BLaER1 treated with 17β-estradiol and CSF1 and Interleukin-3, amounts not matched to agents 10 nM and 100 nM (cell line): ENCODE results near the gene NFIX.

Source experiments
- H3K27ac ChIP-seq, 11 experiments: shearing (Covaris generic); formaldehyde crosslinking; 2 replicates each; pipeline ENCODE4 v1.8.1; 2022
- H3K27me3 ChIP-seq, 11 experiments: shearing (Covaris generic); formaldehyde crosslinking; 2 replicates each; pipeline ENCODE4 v1.8.1; 2022
- H3K36me3 ChIP-seq, 11 experiments: shearing (Covaris generic); formaldehyde crosslinking; 2 replicates each; pipeline ENCODE4 v1.8.1; 2022
- H3K4me1 ChIP-seq, 10 experiments: shearing (Covaris generic); formaldehyde crosslinking; 2 replicates each; pipeline ENCODE4 v1.8.1; 2022
- H3K4me2 ChIP-seq, 11 experiments: shearing (Covaris generic); formaldehyde crosslinking; 2 replicates each; pipeline ENCODE4 v1.8.1; 2022
- H3K4me3 ChIP-seq, 10 experiments: shearing (Covaris generic); formaldehyde crosslinking; 2 replicates each; pipeline ENCODE4 v1.8.1; 2022
- H3K9ac ChIP-seq, 11 experiments: shearing (Covaris generic); formaldehyde crosslinking; 2 replicates each; pipeline ENCODE4 v1.8.1; 2022
- H3K9me3 ChIP-seq, 11 experiments: shearing (Covaris generic); formaldehyde crosslinking; replicated peaks in 1 of 11; 2 replicates each; pipeline ENCODE4 v1.8.1; 2022
- H4K20me1 ChIP-seq, 11 experiments: shearing (Covaris generic); formaldehyde crosslinking; 2 replicates each; pipeline ENCODE4 v1.8.1; 2022
- Cebpa-rat ChIP-seq, 11 experiments: shearing (Covaris generic); IDR thresholded peaks; 2 replicates each; pipeline ENCODE4 v1.8.1; 2022

NFIX gene

GRCh38 chr19:13104848-13105711 lies 109.8 kb downstream of the NFIX start:
- H3K4me1 ChIP-seq: peaks cover 44 to 85% (median 75%) of the 10 kb centered on the region in 10 experiments
- peak overlapping the region; percentile 73 to 98 (median 94) for H3K9ac ChIP-seq
- H3K4me2 ChIP-seq: peak overlapping the region; percentile 79 to 100 (median 98)
- H4K20me1 ChIP-seq: peaks cover 3 to 23% (median 19%) of the 10 kb centered on the region in 11 experiments; a peak in 16 of 22 replicates
- peak overlapping the region; percentile 78 to 99 (median 97) for H3K27ac ChIP-seq
- H3K4me3 ChIP-seq: peak overlapping the region; percentile 45 to 73 (median 60)
- H3K36me3 ChIP-seq: peaks cover 20 to 57% (median 35%) of the 10 kb centered on the region in 11 experiments
- no peaks in the 10 kb centered on the region for H3K27me3 ChIP-seq
- H3K9me3 ChIP-seq: no peaks in the 10 kb centered on the region
- TF ChIP-seq Cebpa-rat (IDR thresholded peaks at IDR 0.05): no peak

DNA sequence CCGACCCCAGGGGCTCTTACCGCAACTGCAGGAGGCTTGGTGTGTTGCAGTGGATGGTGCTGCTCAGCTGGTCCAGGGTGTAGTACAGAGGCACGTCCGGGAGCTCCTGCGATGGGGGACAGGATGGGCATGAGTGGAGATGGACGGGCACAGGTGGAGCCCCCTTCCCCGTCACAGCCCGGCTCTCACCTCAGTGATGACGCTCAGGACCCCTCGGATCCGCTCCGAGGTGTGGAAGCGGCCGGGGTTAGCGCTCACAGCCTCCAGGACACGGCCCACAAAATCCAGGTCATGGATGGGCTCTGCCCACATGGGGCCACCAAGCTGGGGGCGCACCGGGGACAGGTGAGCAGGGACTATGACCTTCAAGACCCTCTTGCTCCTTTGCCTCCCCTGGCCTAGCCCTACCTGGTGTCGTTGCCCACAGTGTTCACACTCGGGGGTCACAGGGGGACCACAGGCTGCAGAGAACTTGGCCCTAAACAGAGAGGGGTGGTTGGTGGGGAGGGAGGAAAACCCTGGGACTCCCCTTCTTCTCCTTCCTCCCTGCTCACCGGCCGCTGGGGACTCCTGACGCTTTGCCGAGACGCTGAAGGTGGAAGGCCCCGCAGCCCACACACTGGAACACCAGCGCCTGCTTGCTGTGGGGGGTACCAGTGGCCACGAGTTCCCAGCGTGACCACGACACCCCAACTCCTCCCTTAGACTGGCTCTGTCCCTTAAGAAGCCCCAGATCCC lies 114.3 kb downstream of the NFIX start:
- Histone ChIP-seq H4K20me1 (peaks cover 0 to 6% (median 0%) of the 10 kb centered on the region in 11 experiments; a peak in 1 of 22 replicates), H3K9me3 (no peaks in the 10 kb centered on the region), H3K36me3 (peaks cover 38 to 83% (median 70%) of the 10 kb centered on the region in 11 experiments), H3K4me3 (no peak overlapping the region), H3K4me1 (peaks cover 21 to 57% (median 43%) of the 10 kb centered on the region in 10 experiments), H3K27ac (peak overlapping the region in 4 of 11 experiments; percentile 13 to 59 (median 30); a peak in 5 of 22 replicates), H3K9ac (peak overlapping the region in 4 of 11 experiments; percentile 9 to 41 (median 24); a peak in 2 of 22 replicates), H3K27me3 (no peaks in the 10 kb centered on the region), H3K4me2 (peak overlapping the region in 1 of 11 experiments; percentile 76; a peak in 2 of 22 replicates)
- TF ChIP-seq Cebpa-rat (IDR thresholded peaks at IDR 0.05): no peak

DNA sequence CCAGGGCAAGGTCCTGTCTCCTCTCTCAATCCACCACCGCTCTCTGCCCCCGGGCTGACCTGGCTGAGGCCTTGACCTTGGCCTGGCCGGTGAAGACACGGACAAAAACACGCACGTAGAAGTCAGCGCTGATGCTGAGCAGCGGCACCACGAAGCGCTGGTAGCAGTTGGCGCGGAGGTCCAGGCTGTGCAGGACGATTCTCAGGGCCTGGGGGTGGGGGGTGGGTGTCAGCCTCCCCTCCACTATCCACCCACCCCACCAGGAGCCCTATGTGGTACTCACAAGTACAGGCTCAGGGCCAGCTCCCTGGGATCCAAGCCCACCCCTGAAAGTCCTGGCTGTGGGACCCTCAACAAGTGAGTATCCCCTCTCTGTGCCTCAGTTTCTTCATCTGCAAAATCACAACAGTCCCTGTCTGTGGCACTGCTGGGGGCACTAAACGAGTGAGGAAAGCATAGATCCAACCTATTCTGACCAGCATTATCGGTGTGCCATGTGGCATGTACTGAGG lies 114.9 kb downstream of the NFIX start:
- Histone ChIP-seq H3K4me3 (no peak overlapping the region), H3K27ac (peak overlapping the region in 3 of 11 experiments; percentile 9 to 43 (median 16); a peak in 5 of 22 replicates), H3K36me3 (peaks cover 38 to 90% (median 76%) of the 10 kb centered on the region in 11 experiments), H3K9ac (peak overlapping the region in 4 of 11 experiments; percentile 13 to 42 (median 36); a peak in 4 of 22 replicates), H3K9me3 (no peaks in the 10 kb centered on the region), H4K20me1 (peaks cover 0 to 6% (median 0%) of the 10 kb centered on the region in 11 experiments; a peak in 1 of 22 replicates), H3K4me1 (peaks cover 21 to 57% (median 43%) of the 10 kb centered on the region in 10 experiments), H3K27me3 (no peaks in the 10 kb centered on the region), H3K4me2 (no peak overlapping the region)
- no peak for TF ChIP-seq Cebpa-rat (IDR thresholded peaks at IDR 0.05)

GRCh38 chr19:13112555-13112954 lies 117.3 kb downstream of the NFIX start:
- H3K27me3 ChIP-seq: no peaks in the 10 kb centered on the region
- H4K20me1 ChIP-seq: peaks cover 0 to 6% (median 0%) of the 10 kb centered on the region in 11 experiments; a peak in 2 of 22 replicates
- peaks cover 23 to 51% (median 39%) of the 10 kb centered on the region in 10 experiments for H3K4me1 ChIP-seq
- 0 out of 22 replicates have a peak overlapping the region, but pooled peaks of 2 of the 11 experiments have one; percentile 3 to 17 for H3K9ac ChIP-seq
- no peak overlapping the region for H3K27ac ChIP-seq
- no peak overlapping the region for H3K4me3 ChIP-seq
- H3K36me3 ChIP-seq: peaks cover 34 to 78% (median 71%) of the 10 kb centered on the region in 11 experiments
- no peak for TF ChIP-seq Cebpa-rat (IDR thresholded peaks at IDR 0.05)
- H3K4me2 ChIP-seq: no peak overlapping the region
- no peaks in the 10 kb centered on the region for H3K9me3 ChIP-seq

DNA sequence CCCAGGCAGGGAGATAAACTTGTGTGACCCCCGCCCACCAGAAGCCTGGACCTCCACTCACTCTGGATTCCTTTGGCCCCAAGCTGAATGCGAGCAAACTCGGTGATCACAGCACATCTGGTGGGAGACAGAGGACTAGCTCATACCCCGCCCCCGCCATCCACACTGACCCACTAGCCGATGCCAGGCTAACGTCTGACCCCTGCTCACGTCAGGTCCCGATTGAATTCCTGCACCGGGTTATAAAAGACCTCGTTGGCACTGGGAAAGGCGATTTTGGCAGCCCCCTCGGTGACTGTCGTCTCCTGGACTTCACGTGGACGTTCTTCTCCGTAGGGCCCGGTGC lies 120.6 kb downstream of the NFIX start:
- Histone ChIP-seq H3K4me1 (peaks cover 44 to 50% (median 45%) of the 10 kb centered on the region in 10 experiments), H3K27me3 (no peaks in the 10 kb centered on the region), H3K4me3 (peak overlapping the region; percentile 95 to 100 (median 100)), H3K9ac (peak overlapping the region; percentile 86 to 99 (median 97)), H3K27ac (peak overlapping the region; percentile 44 to 97 (median 89); a peak in 21 of 22 replicates), H3K9me3 (no peaks in the 10 kb centered on the region), H3K4me2 (peak overlapping the region; percentile 94 to 100 (median 97)), H4K20me1 (peaks cover 18 to 27% (median 21%) of the 10 kb centered on the region in 11 experiments), H3K36me3 (peaks cover 14 to 62% (median 48%) of the 10 kb centered on the region in 11 experiments)
- TF ChIP-seq Cebpa-rat (IDR thresholded peaks at IDR 0.05): no peak

- H3K9ac ChIP-seq: peak within 1 kb of the TSS; percentile 90 to 99 (median 98)
- peaks cover 25 to 33% (median 27%) of the 10 kb centered on the region in 11 experiments for H4K20me1 ChIP-seq
- H3K36me3 ChIP-seq: peaks cover 17 to 62% (median 53%) of the 10 kb centered on the region in 11 experiments
- H3K9me3 ChIP-seq: no peaks in the 10 kb centered on the region
- peak within 1 kb of the TSS; percentile 94 to 100 (median 97) for H3K4me2 ChIP-seq
- peak within 1 kb of the TSS; percentile 44 to 99 (median 95); a peak in 21 of 22 replicates for H3K27ac ChIP-seq
- H3K4me1 ChIP-seq: peaks cover 50 to 57% (median 52%) of the 10 kb centered on the region in 10 experiments
- peak within 1 kb of the TSS; percentile 95 to 100 (median 100) for H3K4me3 ChIP-seq
- TF ChIP-seq Cebpa-rat (IDR thresholded peaks at IDR 0.05): no peak
- H3K27me3 ChIP-seq: no peaks in the 10 kb centered on the region
Observed at GRCh38 chr19:13116282-13117175, 121.3 kb downstream of the NFIX start, which contains the start of gene TRMT1. Gene TRMT1 (minus strand): TSS chr19:13116740. CDS start chr19:13116399, 341 bp downstream.

DNA sequence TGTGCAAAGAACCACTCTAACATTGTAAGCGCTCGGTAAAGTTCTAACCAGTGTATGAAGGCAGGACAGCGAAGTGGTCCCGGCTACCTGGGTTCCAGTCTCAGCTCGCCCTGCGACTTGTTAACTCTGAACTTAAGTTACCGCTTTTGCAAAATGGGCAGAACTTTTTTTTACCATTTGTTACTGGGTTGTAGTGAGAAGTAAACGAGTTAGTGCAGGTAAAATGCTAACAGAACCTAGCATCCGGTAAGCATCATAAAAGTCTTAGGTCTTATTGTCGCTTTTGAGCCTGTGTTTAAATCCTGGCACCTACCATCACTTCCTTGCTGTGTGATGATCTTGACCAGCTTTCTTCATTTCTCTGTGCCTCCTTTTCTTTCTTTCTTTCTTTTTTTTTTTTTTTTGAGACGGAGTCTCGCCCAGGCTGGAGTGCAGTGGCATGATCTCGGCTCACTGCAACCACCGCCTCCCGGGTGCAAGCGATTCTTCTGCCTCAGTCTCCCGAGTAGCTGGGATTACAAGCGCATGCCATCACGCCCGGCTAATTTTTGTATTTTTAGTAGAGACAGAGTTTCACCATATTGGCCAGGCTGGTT lies 122.0 kb downstream of the NFIX start:
- Histone ChIP-seq H3K4me1 (peaks cover 54 to 64% (median 58%) of the 10 kb centered on the region in 10 experiments), H3K36me3 (peaks cover 19 to 62% (median 53%) of the 10 kb centered on the region in 11 experiments), H3K4me3 (peak overlapping the region; percentile 95 to 100 (median 100); a peak in 19 of 20 replicates), H3K4me2 (peak overlapping the region; percentile 41 to 99 (median 76)), H3K27me3 (no peaks in the 10 kb centered on the region), H3K9ac (peak overlapping the region; percentile 12 to 99 (median 98); a peak in 17 of 22 replicates), H3K27ac (peak overlapping the region; percentile 36 to 99 (median 95); a peak in 19 of 22 replicates), H3K9me3 (no peaks in the 10 kb centered on the region), H4K20me1 (peaks cover 32 to 40% (median 35%) of the 10 kb centered on the region in 11 experiments)
- no peak for TF ChIP-seq Cebpa-rat (IDR thresholded peaks at IDR 0.05)
